Subcutaneous adipose tissue (tissue), 4 donors: ENCODE measurements around the gene PCDHB9. TPM values are rescaled to one million over a fixed set of nuclear protein-coding genes. Genes with fewer than 3 reads are reported as not detected.
"Not testable (repeated sequence)": the region's sequence is repeated elsewhere in the genome, so short reads cannot be mapped to it uniquely, and the experiment has no call there.

ENCODE experiments used
- total RNA-seq, 4 donors: library from RNA; depleted of rRNA; stranded (reverse); fragments of >200 nt; gene quantifications; one replicate each; pipeline ENCODE4 v1.1.0, GENCODE V29; 2016
- TF ChIP-seq, protein P1 (sequence below): fragments of 450-650 bp; IDR thresholded peaks from one replicate; pipeline ENCODE4 v1.5.1; 2016; ENCODE audit warnings: low read depth, mild to moderate bottlenecking, control low read depth, antibody characterized with exemption, moderate library complexity

PCDHB9 gene
- total RNA-seq, 4 donors from 2014 or later, result 1.0 to 2.4 (median 2.1) TPM

DNA sequence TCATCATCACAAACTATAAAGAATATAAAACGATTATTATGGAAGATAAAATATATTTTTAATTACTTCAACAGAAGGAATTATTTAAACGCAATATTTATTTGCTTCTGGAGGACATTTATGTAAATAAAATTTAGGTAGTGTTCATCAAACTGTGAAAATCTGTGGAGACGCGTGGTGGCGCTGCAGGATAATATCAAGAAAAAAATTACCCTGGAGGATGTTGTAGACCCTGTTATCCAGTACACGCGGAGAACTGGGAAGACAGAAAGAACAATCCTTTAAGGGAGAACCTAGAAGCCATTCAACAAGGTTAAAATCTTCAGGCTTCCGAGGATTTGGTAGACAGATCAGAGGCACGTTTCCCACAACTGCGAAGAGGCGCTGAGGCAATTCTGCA is 21.5 kb downstream of the PCDHB9 start, which contains the start of gene PCDHB12:
TSS of gene PCDHB12 (plus strand) at position 242 of the 400 bp plus-strand sequence. CDS start 189 bp downstream, outside the sequence.
- TF ChIP-seq, protein P1, sequence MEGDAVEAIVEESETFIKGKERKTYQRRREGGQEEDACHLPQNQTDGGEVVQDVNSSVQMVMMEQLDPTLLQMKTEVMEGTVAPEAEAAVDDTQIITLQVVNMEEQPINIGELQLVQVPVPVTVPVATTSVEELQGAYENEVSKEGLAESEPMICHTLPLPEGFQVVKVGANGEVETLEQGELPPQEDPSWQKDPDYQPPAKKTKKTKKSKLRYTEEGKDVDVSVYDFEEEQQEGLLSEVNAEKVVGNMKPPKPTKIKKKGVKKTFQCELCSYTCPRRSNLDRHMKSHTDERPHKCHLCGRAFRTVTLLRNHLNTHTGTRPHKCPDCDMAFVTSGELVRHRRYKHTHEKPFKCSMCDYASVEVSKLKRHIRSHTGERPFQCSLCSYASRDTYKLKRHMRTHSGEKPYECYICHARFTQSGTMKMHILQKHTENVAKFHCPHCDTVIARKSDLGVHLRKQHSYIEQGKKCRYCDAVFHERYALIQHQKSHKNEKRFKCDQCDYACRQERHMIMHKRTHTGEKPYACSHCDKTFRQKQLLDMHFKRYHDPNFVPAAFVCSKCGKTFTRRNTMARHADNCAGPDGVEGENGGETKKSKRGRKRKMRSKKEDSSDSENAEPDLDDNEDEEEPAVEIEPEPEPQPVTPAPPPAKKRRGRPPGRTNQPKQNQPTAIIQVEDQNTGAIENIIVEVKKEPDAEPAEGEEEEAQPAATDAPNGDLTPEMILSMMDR, result no peak

DNA sequence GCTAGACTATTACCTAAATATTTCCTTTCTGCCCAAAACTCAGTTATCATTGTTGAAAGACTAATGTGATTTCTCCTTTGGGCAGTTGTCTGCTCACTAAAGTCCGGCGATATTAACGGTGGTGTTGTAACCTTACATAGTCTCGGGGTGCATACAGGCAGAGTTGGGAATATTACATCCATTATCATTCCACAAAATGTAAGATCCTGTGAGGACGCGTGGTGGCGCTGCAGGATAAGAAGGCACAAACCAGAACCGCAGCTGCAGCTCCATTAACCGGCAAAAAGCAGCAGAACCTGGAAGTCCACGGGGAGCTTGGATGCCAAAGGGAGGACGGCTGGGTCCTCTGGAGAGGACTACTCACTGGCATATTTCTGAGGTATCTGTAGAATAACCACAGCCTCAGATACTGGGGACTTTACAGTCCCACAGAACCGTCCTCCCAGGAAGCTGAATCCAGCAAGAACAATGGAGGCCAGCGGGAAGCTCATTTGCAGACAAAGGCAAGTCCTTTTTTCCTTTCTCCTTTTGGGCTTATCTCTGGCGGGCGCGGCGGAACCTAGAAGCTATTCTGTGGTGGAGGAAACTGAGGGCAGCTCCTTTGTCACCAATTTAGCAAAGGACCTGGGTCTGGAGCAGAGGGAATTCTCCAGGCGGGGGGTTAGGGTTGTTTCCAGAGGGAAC is 26.8 kb downstream of the PCDHB9 start, which contains the start of gene PCDHB13:
TSS of gene PCDHB13 (plus strand) at position 264 of the 684 bp plus-strand sequence. CDS start at position 469, 205 bp downstream.
- TF ChIP-seq, protein P1, result not testable (repeated sequence)

DNA sequence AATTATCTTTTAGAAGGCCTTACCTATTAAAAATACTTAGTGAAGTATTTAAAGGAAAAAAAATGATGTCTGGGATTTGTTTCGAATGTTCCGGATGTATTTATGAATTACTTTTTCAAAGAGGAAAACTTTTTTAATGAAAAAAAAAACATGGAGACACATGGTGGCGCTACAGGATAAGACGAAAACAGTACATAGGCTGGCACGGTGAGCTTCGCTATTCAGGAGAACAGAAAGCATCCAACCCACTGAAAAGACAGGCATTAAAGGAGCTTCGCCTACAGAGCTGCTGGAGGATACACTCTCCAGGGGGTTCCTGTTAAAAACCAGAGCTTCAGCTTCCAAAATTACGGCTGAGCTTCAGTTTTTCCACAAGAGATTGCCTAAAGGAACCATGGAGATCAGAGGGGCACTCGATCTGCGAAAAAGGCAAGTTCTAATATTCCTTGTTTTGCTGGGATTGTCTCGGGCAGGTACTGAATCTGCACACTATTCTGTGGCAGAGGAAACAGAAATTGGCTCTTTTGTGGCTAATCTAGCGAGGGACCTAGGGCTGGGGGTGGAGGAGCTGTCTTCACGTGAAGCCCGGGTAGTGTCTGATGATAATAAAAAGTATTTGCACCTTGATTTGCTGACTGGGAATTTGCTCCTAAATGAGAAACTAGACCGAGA is 36.3 kb downstream of the PCDHB9 start, which contains the start of gene PCDHB14:
TSS of gene PCDHB14 (plus strand) at position 232 of the 672 bp plus-strand sequence. CDS start at position 395, 163 bp downstream.
- TF ChIP-seq, protein P1, result no peak

DNA sequence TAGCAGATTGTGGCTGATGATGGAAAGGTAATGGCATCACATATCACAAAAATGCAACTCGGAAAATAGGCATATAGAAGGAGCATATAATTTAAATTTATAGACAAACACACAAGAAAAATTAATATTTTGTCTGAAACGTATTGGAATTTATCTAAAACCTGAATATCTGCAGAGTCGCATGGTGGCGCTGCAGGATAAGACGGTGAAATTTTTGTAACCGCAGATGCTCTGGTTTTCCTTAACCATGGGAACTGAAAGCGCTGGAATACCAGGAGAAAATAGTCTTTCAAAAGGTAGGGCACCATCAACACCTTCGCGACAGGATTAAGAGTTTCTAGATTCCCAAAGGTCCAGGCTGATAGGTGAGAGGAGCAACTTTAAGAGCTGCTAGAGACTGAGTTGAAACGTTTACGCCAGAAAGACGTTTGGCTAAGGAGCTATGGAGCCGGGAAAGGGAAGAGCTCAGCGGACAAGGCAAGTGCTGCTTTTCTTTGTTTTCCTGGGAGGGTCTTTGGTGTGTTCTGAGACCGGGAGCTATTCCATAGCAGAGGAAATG is 47.2 kb downstream of the PCDHB9 start:
- TF ChIP-seq, protein P1, result no peak

DNA sequence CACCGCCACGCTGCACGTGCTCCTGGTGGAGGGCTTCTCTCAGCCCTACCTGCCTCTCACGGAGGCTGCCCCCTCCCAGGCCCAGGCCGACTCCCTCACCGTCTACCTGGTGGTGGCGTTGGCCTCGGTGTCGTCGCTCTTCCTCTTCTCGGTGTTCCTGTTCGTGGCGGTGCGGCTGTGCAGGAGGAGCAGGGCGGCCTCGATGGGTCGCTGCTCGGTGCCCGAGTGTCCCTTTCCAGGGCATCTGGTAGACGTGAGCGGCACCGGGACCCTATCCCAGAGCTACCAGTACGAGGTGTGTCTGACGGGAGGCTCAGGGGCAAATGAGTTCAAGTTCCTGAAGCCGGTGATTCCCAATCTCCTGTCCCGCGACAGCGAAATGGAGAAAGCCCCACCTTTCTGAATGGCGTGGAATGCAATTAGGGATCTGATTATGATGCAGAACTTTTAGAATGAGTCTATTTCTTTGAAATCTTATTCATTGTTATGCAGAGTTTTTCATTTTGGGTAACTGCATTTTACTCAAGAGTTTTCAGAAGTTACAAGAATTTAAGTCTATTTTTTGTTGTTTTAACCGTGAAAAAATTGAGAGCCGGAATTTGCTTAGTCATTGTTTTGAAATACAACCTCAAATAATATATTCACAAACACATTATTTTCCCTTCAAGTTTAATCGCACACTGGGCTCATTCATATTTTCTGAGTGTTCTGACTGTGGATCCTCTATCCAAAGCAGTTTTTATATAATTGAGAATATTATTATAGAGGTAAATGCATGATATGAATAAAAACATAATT is 49.8 kb downstream of the PCDHB9 start:
- TF ChIP-seq, protein P1, result no peak

Other genes starting within 250 kb of the PCDHB9 start
- 1 to 10 TPM in 1 of 4 donors, under 1 TPM in 3; 0.49 to 1.1 (median 0.81) TPM for gene PCDHAC2, start 220.7 kb upstream of the PCDHB9 start, total RNA-seq
- not detected for gene PCDHB1, start 135.8 kb upstream of the PCDHB9 start, total RNA-seq
- gene PCDHB2, start 92.5 kb upstream of the PCDHB9 start, total RNA-seq, result 1 to 10 TPM; 1.8 to 3.2 (median 2.1) TPM
- gene PCDHB3, start 86.7 kb upstream of the PCDHB9 start, total RNA-seq, result 1 to 10 TPM in 3 of 4 donors, under 1 TPM in 1; 0.85 to 3.8 (median 2.4) TPM
- 1 to 10 TPM; 2.0 to 7.0 (median 4.1) TPM for gene PCDHB4, start 65.3 kb upstream of the PCDHB9 start, total RNA-seq
- 1 to 10 TPM in 2 of 4 donors, under 1 TPM in 2; 0.33 to 3.4 (median 1.6) TPM for gene PCDHB5, start 52.0 kb upstream of the PCDHB9 start, total RNA-seq
- gene PCDHB6, start 37.1 kb upstream of the PCDHB9 start, total RNA-seq, result 1 to 10 TPM in 1 of 4 donors, under 1 TPM in 2, not detected in 1; 0.85 to 1.3 (median 0.94) TPM
- 1 to 10 TPM in 3 of 4 donors, under 1 TPM in 1; 0.49 to 1.5 (median 1.3) TPM for gene PCDHB7, start 14.5 kb upstream of the PCDHB9 start, total RNA-seq
- 1 to 10 TPM in 1 of 4 donors, under 1 TPM in 3; 0.38 to 1.1 (median 0.67) TPM for gene PCDHB8, start 9.4 kb upstream of the PCDHB9 start, total RNA-seq
- 1 to 10 TPM; 2.2 to 4.9 (median 2.7) TPM for gene PCDHB16, start 4.8 kb upstream of the PCDHB9 start, total RNA-seq
- 1 to 10 TPM; 2.4 to 4.7 (median 2.4) TPM for gene PCDHB10, start 5.2 kb downstream of the PCDHB9 start, total RNA-seq
- 1 to 10 TPM; 1.4 to 3.5 (median 2.1) TPM for gene PCDHB11, start 12.5 kb downstream of the PCDHB9 start, total RNA-seq
- gene PCDHB12, start 21.6 kb downstream of the PCDHB9 start, total RNA-seq, result 1 to 10 TPM; 1.0 to 3.1 (median 2.3) TPM
- 1 to 10 TPM; 1.9 to 3.8 (median 2.8) TPM for gene PCDHB13, start 26.8 kb downstream of the PCDHB9 start, total RNA-seq
- 1 to 10 TPM; 1.8 to 3.8 (median 2.1) TPM for gene PCDHB14, start 36.2 kb downstream of the PCDHB9 start, total RNA-seq
- gene PCDHB15, start 58.2 kb downstream of the PCDHB9 start, total RNA-seq, result 1 to 10 TPM in 2 of 4 donors, under 1 TPM in 2; 0.34 to 1.9 (median 0.96) TPM
- gene SLC25A2, start 116.9 kb downstream of the PCDHB9 start, total RNA-seq, result 1 to 10 TPM in 2 of 4 donors, under 1 TPM in 2; 0.85 to 2.3 (median 1.0) TPM
- 10 to 100 TPM; 41.1 to 77.9 (median 50.1) TPM for gene TAF7, start 133.6 kb downstream of the PCDHB9 start, total RNA-seq
- under 1 TPM; under 0.01 to 0.38 (median 0.33) TPM for gene PCDHGA1, start 143.4 kb downstream of the PCDHB9 start, total RNA-seq
- 1 to 10 TPM; 2.3 to 6.5 (median 2.6) TPM for gene PCDHGA2, start 151.6 kb downstream of the PCDHB9 start, total RNA-seq
- 1 to 10 TPM; 1.8 to 3.6 (median 2.4) TPM for gene PCDHGA3, start 156.7 kb downstream of the PCDHB9 start, total RNA-seq
- gene PCDHGB1, start 162.9 kb downstream of the PCDHB9 start, total RNA-seq, result 1 to 10 TPM in 3 of 4 donors, under 1 TPM in 1; 0.75 to 2.3 (median 1.5) TPM
- 1 to 10 TPM; 2.7 to 4.0 (median 3.5) TPM for gene PCDHGA4, start 167.9 kb downstream of the PCDHB9 start, total RNA-seq
- gene PCDHGB2, start 172.8 kb downstream of the PCDHB9 start, total RNA-seq, result 1 to 10 TPM; 2.1 to 5.3 (median 3.8) TPM
- gene PCDHGA5, start 177.0 kb downstream of the PCDHB9 start, total RNA-seq, result 1 to 10 TPM; 2.7 to 5.8 (median 3.3) TPM
- gene PCDHGB3, start 183.1 kb downstream of the PCDHB9 start, total RNA-seq, result 1 to 10 TPM; 1.5 to 4.4 (median 1.9) TPM
- 1 to 10 TPM; 3.1 to 6.2 (median 3.4) TPM for gene PCDHGA6, start 186.7 kb downstream of the PCDHB9 start, total RNA-seq
- 1 to 10 TPM; 1.8 to 5.1 (median 3.7) TPM for gene PCDHGA7, start 195.6 kb downstream of the PCDHB9 start, total RNA-seq
- 1 to 10 TPM; 2.3 to 4.1 (median 3.1) TPM for gene PCDHGB4, start 200.5 kb downstream of the PCDHB9 start, total RNA-seq
- 1 to 10 TPM; 1.5 to 2.8 (median 1.5) TPM for gene PCDHGA8, start 205.5 kb downstream of the PCDHB9 start, total RNA-seq
- 1 to 10 TPM; 5.3 to 7.0 (median 6.7) TPM for gene PCDHGB5, start 210.8 kb downstream of the PCDHB9 start, total RNA-seq
- gene PCDHGA9, start 215.6 kb downstream of the PCDHB9 start, total RNA-seq, result 1 to 10 TPM; 4.1 to 8.3 (median 5.6) TPM
- gene PCDHGB6, start 220.9 kb downstream of the PCDHB9 start, total RNA-seq, result 1 to 10 TPM; 4.6 to 7.7 (median 5.8) TPM
- gene PCDHGA10, start 225.8 kb downstream of the PCDHB9 start, total RNA-seq, result 1 to 10 TPM; 4.4 to 6.0 (median 4.6) TPM
- 10 to 100 TPM in 1 of 4 donors, 1 to 10 TPM in 3; 7.2 to 10.4 (median 8.2) TPM for gene PCDHGB7, start 230.5 kb downstream of the PCDHB9 start, total RNA-seq
- 1 to 10 TPM; 3.4 to 6.2 (median 4.2) TPM for gene PCDHGA11, start 233.9 kb downstream of the PCDHB9 start, total RNA-seq
- 1 to 10 TPM; 3.8 to 9.2 (median 5.7) TPM for gene PCDHGA12, start 243.3 kb downstream of the PCDHB9 start, total RNA-seq